Right lobe of liver (tissue), 6 donors: Measurements from ENCODE around the gene OLA1. TPM values are rescaled to one million over a fixed set of nuclear protein-coding genes. Genes with fewer than 3 reads are reported as not detected.
A peak's percentile ranks its signal among the peaks of the same experiment; 100 is the strongest.

Experiments
- ATAC-seq, 4 donors: fragments of 200-7000 bp; cut with Tn5 transposase; one replicate each; pipeline ENCODE4 v1.9.1; 2020; ENCODE audit warnings: mild to moderate bottlenecking in 4 of 4, moderate library complexity in 4 of 4
- DNase-seq, 3 donors: peaks; one replicate each; pipeline ENCODE4 v3.0.0-alpha.2; 2020
- H3K27ac ChIP-seq, 3 donors: fragments of 200-600 bp; one replicate each; pipeline ENCODE4 v1.8.0; 2022
- H3K27me3 ChIP-seq, 2 donors: fragments of 200-600 bp; one replicate each; pipeline ENCODE4 v1.8.0; 2022
- H3K36me3 ChIP-seq, 4 donors: fragments of 200-600 bp; sonication (generic) in 1 of 4; one replicate each; pipeline versions ENCODE4 v1.5.1 to v1.8.0; 2017 to 2022; ENCODE audit warnings: control low read depth in 1 of 4
- H3K4me1 ChIP-seq, 4 donors: fragments of 200-600 bp; sonication (generic) in 1 of 4; one replicate each; pipeline versions ENCODE4 v1.5.1 to v1.8.0; 2017 to 2022; ENCODE audit warnings: control low read depth in 1 of 4
- H3K4me3 ChIP-seq, 3 donors: fragments of 200-600 bp; one replicate each; pipeline ENCODE4 v1.8.0; 2022
- H3K9me3 ChIP-seq, 4 donors: fragments of 200-600 bp; sonication (generic) in 1 of 4; one replicate each; pipeline versions ENCODE4 v1.5.1 to v1.8.0; 2017 to 2022; ENCODE audit warnings: control low read depth in 1 of 4
- CTCF ChIP-seq, 4 donors: fragments of 200-600 bp in 3 of 4; fragments of 450-650 bp in 1 of 4; IDR thresholded peaks; one replicate each; pipeline versions ENCODE4 v1.5.1 to v1.8.0; 2016 to 2022; ENCODE audit warnings: antibody characterized with exemption in 4 of 4, mild to moderate bottlenecking in 2 of 4
- POLR2A ChIP-seq: fragments of 450-650 bp; IDR thresholded peaks from one replicate; pipeline ENCODE4 v1.6.1; 2017; ENCODE audit warnings: antibody characterized with exemption, mild to moderate bottlenecking
- WGBS: methylation state at CpG from one replicate; pipeline ENCODE4 v1.1.6; 2018; ENCODE audit warnings: low coverage, low lambda C conversion rate; ENCODE audit not compliant: insufficient coverage; ENCODE audit errors: missing lambda C conversion rate; 5-methylcytosine and 5-hydroxymethylcytosine counted together
- intact Hi-C, 2 donors: fragments of 100-400 bp; cut with DNase I; formaldehyde crosslinking; loops; one replicate each; pipeline versions ENCODE4 v1.11.2 to v1.14.1; 2022
- total RNA-seq, 6 experiments: library from RNA; depleted of rRNA in 2 of 6; stranded (reverse); fragments of >200 nt in 2 of 6; fragmentation: NEBNext Ultra II Directional in 3 of 6; extraction: Animal tissue kit (Norgen Biotek cat#: 25700) in 3 of 6; gene quantifications; one replicate each; pipeline versions ENCODE4 v1.1.0 to v1.2.4, GENCODE V29; 2016 to 2023
- donor health status: DM: no; HTN: yes; CAD: no.
- donor health status: DM: no; HTN: no; CAD: no.
- donor health status: DM: no; HTN: no; CAD: no.
- donor health status: DM: no; HTN: yes; CAD: no.
- donor health status: DM: no; HTN: yes; CAD: no.

The OLA1 gene
- total RNA-seq, 6 experiments from 2014 or later: 22.2 to 60.8 (median 38.6) TPM

DNA sequence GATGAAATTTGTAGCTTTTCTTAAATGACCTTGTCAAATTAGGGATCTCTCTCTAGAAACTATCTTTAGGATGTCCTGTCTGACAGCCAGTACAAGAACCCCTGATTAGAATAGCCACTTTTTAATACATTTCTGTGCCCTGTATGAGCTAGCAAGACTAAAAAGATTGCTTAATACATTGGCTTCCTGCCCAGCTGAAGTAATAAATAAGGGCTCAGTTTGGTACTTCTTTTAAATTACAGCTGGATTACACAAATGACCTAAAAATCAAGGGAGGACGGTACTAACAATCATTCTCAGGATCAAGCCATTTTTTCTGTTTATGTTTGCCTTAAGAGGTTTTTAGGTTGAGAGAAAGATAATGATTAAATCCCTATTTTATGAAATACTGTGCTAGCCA, 11.6 kb upstream of the OLA1 start:
- no peak for DNase-seq
- Histone ChIP-seq H3K27ac (no peak overlapping the region), H3K4me1 (no peaks in the 10 kb centered on the region), H3K36me3 (no peaks in the 10 kb centered on the region), H3K4me3 (no peak overlapping the region), H3K27me3 (no peaks in the 10 kb centered on the region), H3K9me3 (no peaks in the 10 kb centered on the region)
- peak; percentile 31 to 69 (median 58) for ATAC-seq
- 4% methylated on average over 1 of the region's 1 CpG for WGBS
- intact Hi-C loops: no loop called here
- TF ChIP-seq CTCF (IDR thresholded peaks at IDR 0.05) (no peak), POLR2A (no peak)

DNA sequence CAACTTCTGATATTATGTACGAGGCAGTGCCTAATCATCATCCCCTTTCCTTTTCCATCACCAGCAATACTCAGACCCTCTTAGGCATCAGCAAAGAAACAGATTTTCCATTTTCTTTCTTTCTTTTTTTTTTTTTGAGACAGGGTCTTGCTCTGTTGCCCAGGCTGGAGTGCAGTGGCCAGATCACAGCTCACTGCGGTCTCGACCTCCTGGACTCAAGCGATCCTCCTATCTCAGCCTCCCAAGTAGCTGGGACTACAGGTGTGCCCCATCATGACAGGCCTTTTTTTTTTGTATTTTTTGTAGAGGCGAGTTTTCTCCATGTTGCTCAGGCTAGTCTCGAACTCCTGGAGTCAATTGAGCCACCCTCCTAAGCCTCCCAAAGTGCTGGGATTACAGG, 5.9 kb upstream of the OLA1 start:
- 88% methylated on average over 6 of the region's 6 CpGs for WGBS
- H3K9me3 ChIP-seq: no peaks in the 10 kb centered on the region
- no peak overlapping the region for H3K27ac ChIP-seq
- H3K4me3 ChIP-seq: no peak overlapping the region
- intact Hi-C loops: no loop called here
- no peak for DNase-seq
- no peak for ATAC-seq
- H3K36me3 ChIP-seq: no peaks in the 10 kb centered on the region
- TF ChIP-seq POLR2A (no peak), CTCF (IDR thresholded peaks at IDR 0.05) (no peak)
- H3K27me3 ChIP-seq: no peaks in the 10 kb centered on the region
- H3K4me1 ChIP-seq: no peaks in the 10 kb centered on the region

DNA sequence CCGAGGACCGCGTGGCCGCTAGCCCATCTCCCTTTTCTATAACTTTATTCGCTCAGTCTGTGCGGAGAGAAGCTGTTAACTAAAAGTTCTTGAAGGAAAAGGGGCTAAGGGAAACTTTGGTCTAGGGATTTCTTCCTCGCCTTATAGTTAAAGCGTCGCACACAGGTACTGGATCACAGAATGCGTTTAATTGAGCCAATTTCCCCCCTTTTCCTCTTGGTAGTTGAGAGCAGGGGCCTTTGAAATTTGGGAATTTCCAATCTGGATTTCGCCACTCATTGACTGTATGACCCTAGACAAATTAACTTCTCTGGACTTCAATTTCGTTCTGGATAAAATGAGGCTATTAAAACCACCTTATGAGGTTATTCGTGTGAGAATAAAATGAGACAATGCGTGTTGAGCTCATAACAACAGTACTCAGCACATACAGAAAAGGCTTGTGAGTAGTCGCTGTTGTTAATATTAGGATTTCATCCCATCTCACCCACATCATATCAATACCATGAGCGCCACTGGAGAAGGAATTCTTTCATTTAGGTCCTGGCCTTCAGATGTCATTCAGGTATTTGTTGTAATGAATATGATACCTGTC, 763 bp upstream of the OLA1 start:
- Histone ChIP-seq H3K4me1 (peaks cover 0 to 16% (median 3%) of the 10 kb centered on the region in 4 donors), H3K27me3 (no peaks in the 10 kb centered on the region), H3K4me3 (peak overlapping the region; percentile 69 to 87 (median 77)), H3K9me3 (no peaks in the 10 kb centered on the region), H3K27ac (peak overlapping the region; percentile 28 to 49 (median 30)), H3K36me3 (no peaks in the 10 kb centered on the region)
- WGBS: 45% methylated on average over 13 of the region's 16 CpGs
- DNase-seq (no peak), ATAC-seq (no peak)
- TF ChIP-seq POLR2A (no peak), CTCF (IDR thresholded peaks at IDR 0.05) (no peak)
- intact Hi-C loops: no loop called here

DNA sequence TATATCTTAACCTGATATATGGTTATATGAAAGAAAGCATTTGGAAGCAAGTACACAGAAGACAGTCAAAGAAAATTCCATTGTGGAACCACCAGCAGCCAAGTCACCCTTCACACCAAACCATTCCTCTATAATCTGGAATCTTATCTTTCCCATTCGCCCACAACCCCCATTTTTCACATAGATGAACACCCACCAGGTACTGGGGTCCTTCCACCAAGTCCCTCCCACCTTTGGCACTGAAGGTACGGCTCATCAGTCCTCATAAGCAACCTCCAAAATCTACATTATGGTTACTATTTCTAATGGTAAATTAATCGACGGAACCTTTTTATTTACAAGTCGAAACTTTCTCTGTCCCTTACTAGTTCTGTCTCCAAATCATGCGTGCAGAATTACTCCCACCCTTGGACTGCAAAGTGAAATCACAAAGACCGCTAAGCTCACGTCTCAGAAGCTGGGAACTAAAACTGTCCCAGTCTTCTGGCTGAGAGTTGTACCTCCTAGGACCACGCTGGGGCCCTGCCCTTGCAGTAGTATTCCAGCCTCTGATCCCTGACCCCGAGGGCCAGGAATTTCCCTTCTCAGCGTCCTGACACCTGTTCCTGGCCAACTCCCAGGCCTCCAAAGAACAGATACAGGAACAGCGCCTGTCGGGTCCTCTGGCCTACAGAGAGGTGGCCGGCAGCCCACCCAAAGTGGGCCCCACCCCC, 702 bp downstream of the OLA1 start:
- H3K27me3 ChIP-seq: no peaks in the 10 kb centered on the region
- TF ChIP-seq POLR2A (no peak), CTCF (IDR thresholded peaks at IDR 0.05) (no peak)
- DNase-seq (peak in 1 of 3 donors; percentile 67), ATAC-seq (peak; percentile 24 to 68 (median 51))
- peak overlapping the region; percentile 38 to 61 (median 58) for H3K27ac ChIP-seq
- peaks cover 0 to 16% (median 3%) of the 10 kb centered on the region in 4 donors for H3K4me1 ChIP-seq
- no peaks in the 10 kb centered on the region for H3K36me3 ChIP-seq
- H3K4me3 ChIP-seq: peak overlapping the region; percentile 69 to 87 (median 77)
- 12% methylated on average over 10 of the region's 14 CpGs for WGBS
- H3K9me3 ChIP-seq: no peaks in the 10 kb centered on the region
- intact Hi-C loops: no loop called here
